ENCODE data around the gene MARK2. TPM values are rescaled to one million over a fixed set of nuclear protein-coding genes. Genes with fewer than 3 reads are reported as not detected.

Gene MARK2
- total RNA-seq, 1 experiment from 2014 or later: 39.8 TPM

GRCh38 chr11:63841554-63841953 lies 2.6 kb downstream of the MARK2 start:
- ChIA-PET RAD21 (ENCODE audit: low non-redundant PET in 1 of 2, low total read pairs in 2 of 2, uncharacterized antibody in 2 of 2, unreplicated experiment in 2 of 2) (no interaction called here), CTCF (interaction anchor here (0.6 kb wide), 1 partner anchor 9 kb away, joined by 3 read pairs; no protein-coding TSS in a partner anchor), POLR2A (no interaction called here)
- H3K27ac ChIP-seq (ENCODE audit: low read depth, low read length): no peak overlapping the region
- no peaks in the 10 kb centered on the region for H3K9me2 ChIP-seq (ENCODE audit: insufficient read depth)
- H3K9me3 ChIP-seq (ENCODE audit: control insufficient read depth in 1 of 2, insufficient read depth in 1 of 2, low read depth in 1 of 2, low read length in 2 of 2): no peaks in the 10 kb centered on the region
- H3K9ac ChIP-seq (ENCODE audit: low read length): peak overlapping the region; percentile 98
- no peak for TF ChIP-seq ELF1 (IDR thresholded peaks at IDR 0.05; ENCODE audit: borderline replicate concordance, low read depth)
- TF ChIP-seq POLR2A (IDR thresholded peaks at IDR 0.05; ENCODE audit: borderline replicate concordance, extremely low read depth, insufficient read depth, insufficient read length): no peak
- no peak for TF ChIP-seq EGR1 (IDR thresholded peaks at IDR 0.05; ENCODE audit: low read depth)
- no peak for TF ChIP-seq CTCF (IDR thresholded peaks at IDR 0.05 in 2 of 3, conservative IDR thresholded peaks at IDR 0.05 in 1 of 3; ENCODE audit: borderline replicate concordance in 1 of 3, insufficient read depth in 1 of 3, low read depth in 2 of 3, low read length in 2 of 3)
- TF ChIP-seq ATF3 (IDR thresholded peaks at IDR 0.05): no peak
- peaks cover 71% of the 10 kb centered on the region for H3K79me2 ChIP-seq (ENCODE audit: insufficient read depth, low read length)
- intact Hi-C loops (cut with micrococcal nuclease): no loop called here
- no peak for DNase-seq (ENCODE audit: low read depth, low spot score)
- ATAC-seq: no peak
- no TSS peak for BruUV-seq (replicated peaks)
- H3K4me1 ChIP-seq (ENCODE audit: control insufficient read depth in 1 of 2, insufficient read depth in 2 of 2, low read length in 2 of 2): peaks cover 34 to 60% of the 10 kb centered on the region in 2 experiments
- no peak overlapping the region for H2AFZ ChIP-seq (ENCODE audit: low read depth, low read length, poor library complexity, severe bottlenecking)
- H3K36me3 ChIP-seq (ENCODE audit: control insufficient read depth in 1 of 2, insufficient read depth in 2 of 2, low read length in 2 of 2): peaks cover 0 to 2% of the 10 kb centered on the region in 2 experiments; a peak in 1 of 4 replicates
- H3K4me3 ChIP-seq (replicated peaks in 1 of 2; ENCODE audit: low read depth in 1 of 2, low read length in 2 of 2): no peak overlapping the region
- peak overlapping the region; percentile 97 for H3K4me2 ChIP-seq (ENCODE audit: low read length)
- peaks cover 12% of the 10 kb centered on the region; the same call in 1 of the 2 replicates for H4K20me1 ChIP-seq (ENCODE audit: insufficient read depth)
- H3K27me3 ChIP-seq (ENCODE audit: insufficient read depth, low read length): no peaks in the 10 kb centered on the region

- H4K20me1 ChIP-seq (ENCODE audit: insufficient read depth): peaks cover 12% of the 10 kb centered on the region; the same call in 1 of the 2 replicates
- CTCF ChIA-PET: no interaction called here
- no peak overlapping the region for H3K4me3 ChIP-seq (replicated peaks in 1 of 2; ENCODE audit: low read depth in 1 of 2, low read length in 2 of 2)
- H3K4me1 ChIP-seq (ENCODE audit: control insufficient read depth in 1 of 2, insufficient read depth in 2 of 2, low read length in 2 of 2): peaks cover 43 to 63% of the 10 kb centered on the region in 2 experiments
- BruUV-seq (replicated peaks): no TSS peak
- H3K9me2 ChIP-seq (ENCODE audit: insufficient read depth): no peaks in the 10 kb centered on the region
- peaks cover 0 to 2% of the 10 kb centered on the region in 2 experiments; a peak in 1 of 4 replicates for H3K36me3 ChIP-seq (ENCODE audit: control insufficient read depth in 1 of 2, insufficient read depth in 2 of 2, low read length in 2 of 2)
- H3K27ac ChIP-seq (ENCODE audit: low read depth, low read length): no peak overlapping the region
- POLR2A ChIA-PET: no interaction called here
- intact Hi-C loops (cut with micrococcal nuclease): no loop called here
- peaks cover 85% of the 10 kb centered on the region for H3K79me2 ChIP-seq (ENCODE audit: insufficient read depth, low read length)
- H3K27me3 ChIP-seq (ENCODE audit: insufficient read depth, low read length): no peaks in the 10 kb centered on the region
- TF ChIP-seq SP1 (IDR thresholded peaks at IDR 0.05; ENCODE audit: low read depth) (no peak), ELF1 (IDR thresholded peaks at IDR 0.05; ENCODE audit: borderline replicate concordance, low read depth) (no peak), SIN3A (IDR thresholded peaks at IDR 0.05; ENCODE audit: low read depth) (no peak), SRF (IDR thresholded peaks at IDR 0.05; ENCODE audit: low read depth) (no peak), CEBPB (IDR thresholded peaks at IDR 0.05; ENCODE audit: low read depth) (no peak), EGR1 (IDR thresholded peaks at IDR 0.05; ENCODE audit: low read depth) (no peak), ZNF274 (IDR thresholded peaks at IDR 0.05; ENCODE audit: low read depth, low read length) (no peak), ATF3 (IDR thresholded peaks at IDR 0.05) (no peak), POLR2AphosphoS5 (IDR thresholded peaks at IDR 0.05; ENCODE audit: low read depth, low read length) (no peak), RAD21 (IDR thresholded peaks at IDR 0.05; ENCODE audit: low read depth) (no peak), ZFX (IDR thresholded peaks at IDR 0.05) (no peak), POLR2A (IDR thresholded peaks at IDR 0.05; ENCODE audit: borderline replicate concordance, extremely low read depth, insufficient read depth, insufficient read length) (no peak), EZH2 (IDR thresholded peaks at IDR 0.05) (no peak), FOSL1 (IDR thresholded peaks at IDR 0.05; ENCODE audit: low read depth) (no peak), EZH2phosphoT487 (IDR thresholded peaks at IDR 0.05; ENCODE audit: borderline replicate concordance) (no peak), ZBTB33 (IDR thresholded peaks at IDR 0.05; ENCODE audit: extremely low read depth, insufficient replicate concordance, low read length) (no peak)
- no peak for DNase-seq (ENCODE audit: low read depth, low spot score)
- no peak overlapping the region for H3K4me2 ChIP-seq (ENCODE audit: low read length)
- H2AFZ ChIP-seq (ENCODE audit: low read depth, low read length, poor library complexity, severe bottlenecking): no peak overlapping the region
- ATAC-seq: no peak
- H3K9ac ChIP-seq (ENCODE audit: low read length): no peak overlapping the region
- RAD21 ChIA-PET (ENCODE audit: low non-redundant PET in 1 of 2, low total read pairs in 2 of 2, uncharacterized antibody in 2 of 2, unreplicated experiment in 2 of 2): no interaction called here
- no peaks in the 10 kb centered on the region for H3K9me3 ChIP-seq (ENCODE audit: control insufficient read depth in 1 of 2, insufficient read depth in 1 of 2, low read depth in 1 of 2, low read length in 2 of 2)
Observed at GRCh38 chr11:63843041-63843440, 4.1 kb downstream of the MARK2 start.
